IPS-18c (cell line): ENCODE measurements around the gene DSCAML1.

ENCODE experiments used
- H3K4me3 ChIP-seq: 2 replicates; pipeline ENCODE4 v1.7.0; 2013; ENCODE audit warnings: low read depth, mild to moderate bottlenecking, low read length, moderate library complexity; ENCODE audit not compliant: insufficient read depth
- H3K9me3 ChIP-seq: one replicate; pipeline ENCODE4 v1.6.1; 2013; ENCODE audit warnings: mild to moderate bottlenecking, low read length, moderate library complexity; ENCODE audit not compliant: control insufficient read depth, insufficient read depth

Gene DSCAML1

GRCh38 chr11:117730208-117730800 is 66.7 kb downstream of the DSCAML1 start:
- no peak overlapping the region for H3K4me3 ChIP-seq

GRCh38 chr11:117725048-117725734 is 71.8 kb downstream of the DSCAML1 start:
- Histone ChIP-seq H3K4me3 (no peak overlapping the region), H3K9me3 (no peaks in the 10 kb centered on the region)

More at GRCh38 chr11:117730208-117730800, 66.7 kb downstream of the DSCAML1 start:
- no peaks in the 10 kb centered on the region for H3K9me3 ChIP-seq

DNA sequence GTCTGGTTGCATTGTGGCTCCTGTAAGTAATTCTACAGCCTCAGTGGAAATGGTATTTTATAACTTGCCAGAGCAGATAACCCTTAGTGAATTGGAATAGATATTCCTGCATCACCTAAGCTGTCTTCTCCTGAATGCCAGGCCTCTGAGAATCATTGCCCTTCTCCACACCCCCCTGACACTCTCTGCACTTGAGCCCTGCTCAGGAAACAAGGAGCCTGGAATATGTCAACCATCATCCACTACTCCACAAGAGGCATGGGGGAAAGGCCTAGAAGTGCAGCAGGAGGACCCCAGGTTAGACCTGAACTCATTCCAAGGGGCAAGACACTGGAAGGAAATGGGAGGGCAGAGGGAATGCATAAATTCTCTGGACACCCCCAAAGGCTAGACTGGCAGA is 72.4 kb downstream of the DSCAML1 start:
- Histone ChIP-seq H3K9me3 (no peaks in the 10 kb centered on the region), H3K4me3 (no peak overlapping the region)

- no peak overlapping the region for H3K4me3 ChIP-seq
- no peaks in the 10 kb centered on the region for H3K9me3 ChIP-seq
Measured at GRCh38 chr11:117724104-117724503, 72.9 kb downstream of the DSCAML1 start.

- no peak overlapping the region for H3K4me3 ChIP-seq
- H3K9me3 ChIP-seq, result no peaks in the 10 kb centered on the region
Measured at GRCh38 chr11:117723277-117724024, 73.6 kb downstream of the DSCAML1 start.

DNA sequence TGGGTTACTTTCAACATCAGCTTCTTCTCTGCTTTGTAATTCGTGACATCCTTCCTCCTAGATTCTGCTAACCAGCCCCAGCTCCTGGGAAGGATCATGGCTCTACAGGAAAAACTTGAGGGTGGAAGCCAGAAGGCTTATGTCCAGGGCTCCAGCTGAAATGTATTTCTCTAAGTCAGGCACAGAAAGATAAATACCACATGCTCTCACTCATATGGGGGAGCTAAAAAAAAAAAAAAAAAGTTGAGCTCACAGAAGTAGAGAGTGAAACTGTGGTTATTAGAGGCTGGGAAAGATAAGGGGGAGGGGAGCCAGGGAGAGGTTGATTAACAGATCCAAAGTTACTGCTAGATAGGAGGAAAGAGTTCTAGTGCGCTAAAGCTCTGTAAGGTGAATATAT is 74.9 kb downstream of the DSCAML1 start:
- no peak overlapping the region for H3K4me3 ChIP-seq
- H3K9me3 ChIP-seq, result no peaks in the 10 kb centered on the region

DNA sequence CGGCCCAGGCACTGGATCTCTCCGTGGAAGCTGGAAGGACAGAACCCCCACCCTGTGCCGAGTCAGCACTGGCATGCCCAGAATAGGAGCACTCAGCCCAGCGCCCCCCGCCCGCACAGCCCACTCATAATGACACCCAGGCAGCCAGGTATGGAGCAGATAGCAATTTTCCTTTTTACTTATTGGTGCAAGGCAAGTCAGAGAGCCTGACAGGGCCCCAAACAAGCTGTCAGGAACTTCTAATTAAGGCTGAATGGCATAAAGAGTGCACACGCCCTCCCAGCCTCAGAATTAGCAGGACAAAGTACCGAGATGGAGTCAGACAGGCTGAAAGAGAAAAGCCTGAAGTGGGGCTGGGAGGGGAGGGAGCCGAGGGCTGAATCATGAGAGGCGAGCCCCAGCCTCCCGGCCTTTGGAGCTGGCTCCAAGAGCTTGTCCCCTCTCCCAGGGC is 76.9 kb downstream of the DSCAML1 start:
- Histone ChIP-seq H3K9me3 (no peaks in the 10 kb centered on the region), H3K4me3 (no peak overlapping the region)

GRCh38 chr11:117719480-117719879 is 77.5 kb downstream of the DSCAML1 start:
- Histone ChIP-seq H3K4me3 (no peak overlapping the region), H3K9me3 (no peaks in the 10 kb centered on the region)

DNA sequence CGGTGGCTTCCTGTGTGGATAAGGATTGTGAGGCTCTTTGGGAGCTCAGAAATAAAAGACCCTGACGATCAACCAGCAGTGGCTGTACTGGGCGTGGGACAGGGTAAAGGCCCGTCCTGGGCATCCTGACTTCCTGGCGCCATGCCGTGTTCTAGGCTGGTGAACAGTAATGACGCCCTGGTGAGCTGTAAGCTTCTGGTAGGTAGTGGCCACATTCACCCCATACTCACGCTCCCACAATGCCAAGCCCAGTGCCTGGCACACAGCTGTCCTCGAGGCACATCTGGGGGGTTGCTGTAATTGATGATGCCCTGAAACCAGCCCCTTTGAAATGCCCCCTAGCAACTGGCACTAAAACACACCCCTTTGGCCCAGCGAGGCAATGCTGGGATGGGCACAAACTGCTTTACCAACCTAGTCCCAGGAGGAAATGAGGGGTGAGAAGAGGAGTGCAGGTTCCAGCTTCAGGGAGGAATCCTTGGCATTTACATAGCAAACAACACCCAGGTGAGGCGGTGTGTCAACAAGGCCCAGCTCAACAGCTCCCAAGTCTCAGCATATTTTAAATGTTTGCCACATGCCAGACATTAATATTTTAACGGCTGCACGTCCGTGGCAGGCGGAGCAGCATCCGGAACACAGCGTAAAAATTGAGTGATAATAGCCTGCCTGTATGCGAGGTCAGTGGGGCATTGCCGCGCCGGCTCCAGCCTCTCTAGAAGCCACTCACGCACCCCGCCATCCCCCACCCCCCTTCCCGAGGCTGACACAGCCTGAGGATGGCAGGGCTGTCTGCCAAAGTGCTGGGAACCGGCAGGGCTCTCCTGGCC is 79.3 kb downstream of the DSCAML1 start:
- Histone ChIP-seq H3K9me3 (no peaks in the 10 kb centered on the region), H3K4me3 (no peak overlapping the region)

DNA sequence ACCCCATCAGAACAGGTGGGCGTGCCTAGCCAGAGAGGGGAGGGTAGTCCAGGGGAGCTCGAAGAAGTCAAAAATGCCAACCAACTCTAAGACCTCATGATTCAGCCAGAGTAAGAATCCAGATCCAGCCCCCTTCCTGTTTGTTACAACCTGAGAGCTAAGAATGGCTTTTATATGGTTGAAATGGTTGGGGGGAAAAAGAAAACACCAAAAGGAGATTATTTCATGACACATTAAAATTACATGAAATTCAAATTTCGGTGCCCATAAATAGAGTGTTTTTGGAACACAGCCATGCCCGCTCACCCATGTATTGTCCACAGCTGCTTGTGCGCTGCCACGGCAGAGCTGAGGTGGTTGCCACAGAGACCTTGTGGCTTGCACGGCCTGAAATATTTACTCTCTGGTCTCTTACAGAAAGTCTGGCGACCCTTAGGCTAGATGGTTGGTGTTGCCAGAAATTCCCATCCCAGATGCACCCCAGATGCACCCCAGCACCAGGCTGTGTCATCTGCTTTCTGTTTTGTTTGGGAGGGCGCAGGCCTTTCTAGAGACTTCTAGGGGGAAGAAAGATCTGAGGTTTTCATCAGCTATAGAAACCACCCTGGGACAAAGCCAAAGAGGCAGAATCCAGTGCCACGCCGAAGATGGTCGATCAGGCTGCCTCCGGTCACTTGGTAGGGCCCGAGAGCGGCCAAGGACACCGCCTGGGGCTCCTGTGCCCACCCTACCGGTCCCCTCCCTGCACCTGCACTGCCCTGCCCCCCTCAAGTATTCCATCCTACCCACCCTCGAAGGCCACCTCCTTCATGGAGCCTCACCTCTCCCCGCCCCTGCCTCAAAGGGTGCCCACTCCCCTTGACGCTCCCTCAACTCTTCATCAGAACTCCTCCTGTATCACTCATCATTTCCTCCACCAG is 80.2 kb downstream of the DSCAML1 start:
- H3K4me3 ChIP-seq, result no peak overlapping the region
- H3K9me3 ChIP-seq, result no peaks in the 10 kb centered on the region

DNA sequence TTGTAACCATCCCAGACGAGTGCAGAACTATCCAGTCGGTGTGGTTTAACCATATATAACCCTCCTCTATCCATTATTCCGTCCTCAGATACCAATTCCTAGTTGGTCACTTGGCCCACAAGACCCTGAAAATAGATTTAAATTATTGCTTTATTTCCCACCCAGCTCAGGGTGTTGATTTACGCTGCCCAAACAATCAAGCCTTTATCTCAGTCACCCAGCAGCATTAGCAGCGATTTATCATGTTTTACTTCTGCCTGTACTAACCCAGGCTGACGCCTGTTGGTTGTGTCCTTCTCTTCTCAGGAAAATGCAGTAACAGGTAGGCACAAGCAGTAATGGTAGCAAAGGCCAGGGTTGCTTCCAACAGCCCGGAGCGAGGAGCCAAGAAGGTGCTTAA is 81.2 kb downstream of the DSCAML1 start:
- H3K4me3 ChIP-seq, result no peak overlapping the region

GRCh38 chr11:117713538-117713991 is 83.5 kb downstream of the DSCAML1 start:
- Histone ChIP-seq H3K4me3 (no peak overlapping the region), H3K9me3 (no peaks in the 10 kb centered on the region)

More for the DNA sequence above, 81.2 kb downstream of the DSCAML1 start:
- no peaks in the 10 kb centered on the region for H3K9me3 ChIP-seq

GRCh38 chr11:117712530-117712929 is 84.5 kb downstream of the DSCAML1 start:
- no peaks in the 10 kb centered on the region for H3K9me3 ChIP-seq
- no peak overlapping the region for H3K4me3 ChIP-seq

GRCh38 chr11:117711331-117711730 is 85.7 kb downstream of the DSCAML1 start:
- H3K4me3 ChIP-seq, result no peak overlapping the region
- H3K9me3 ChIP-seq, result no peaks in the 10 kb centered on the region

DNA sequence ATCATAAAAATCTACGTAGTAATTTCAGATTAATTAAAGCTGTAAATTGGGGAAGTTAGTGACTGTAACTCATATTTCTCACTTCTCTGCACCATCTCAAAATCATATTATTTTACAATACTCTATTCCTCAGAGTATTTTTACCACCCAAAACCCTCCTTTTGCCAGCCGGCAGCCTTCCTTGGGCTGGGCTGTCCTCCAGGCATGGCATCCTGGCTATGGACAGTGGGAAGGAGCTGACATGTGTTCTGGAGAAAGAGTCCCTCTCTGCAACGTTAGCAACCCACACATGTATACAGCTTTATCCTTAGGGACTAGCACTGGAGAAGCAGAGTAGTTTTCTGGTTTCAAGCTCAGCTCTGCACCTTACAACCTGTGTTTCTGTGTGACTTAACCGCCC is 86.8 kb downstream of the DSCAML1 start:
- Histone ChIP-seq H3K4me3 (no peak overlapping the region), H3K9me3 (no peaks in the 10 kb centered on the region)

GRCh38 chr11:117706322-117706814 is 90.6 kb downstream of the DSCAML1 start:
- no peak overlapping the region for H3K4me3 ChIP-seq
- H3K9me3 ChIP-seq, result no peaks in the 10 kb centered on the region
